ENCODE data around the gene ERI3. TPM values are rescaled to one million over a fixed set of nuclear protein-coding genes. Genes with fewer than 3 reads are reported as not detected.

Gene ERI3
- total RNA-seq, 1 donor from 2014 or later: 39.3 TPM

- intact Hi-C loops (cut with DNase I): no loop called here
- Histone ChIP-seq H3K4me3 (no peak overlapping the region), H3K9me3 (no peaks in the 10 kb centered on the region), H3K27me3 (no peaks in the 10 kb centered on the region), H3K27ac (no peak overlapping the region), H3K4me1 (no peaks in the 10 kb centered on the region), H3K36me3 (peaks cover 0 to 5% of the 10 kb centered on the region in 2 donors)
- TF ChIP-seq POLR2AphosphoS5 (IDR thresholded peaks at IDR 0.05; ENCODE audit: insufficient read depth in 1 of 2, low read depth in 1 of 2) (no peak), POLR2A (IDR thresholded peaks at IDR 0.05) (no peak), CTCF (IDR thresholded peaks at IDR 0.05) (no peak)
- DNase-seq (ENCODE audit: extremely low spot score in 2 of 2): no peak
Observed at GRCh38 chr1:44250068-44250781, 104.8 kb downstream of the ERI3 start.

- no peaks in the 10 kb centered on the region for H3K27me3 ChIP-seq
- H3K9me3 ChIP-seq: no peaks in the 10 kb centered on the region
- intact Hi-C loops (cut with DNase I): no loop called here
- no peak for DNase-seq (ENCODE audit: extremely low spot score in 2 of 2)
- no peak overlapping the region for H3K27ac ChIP-seq
- TF ChIP-seq POLR2AphosphoS5 (IDR thresholded peaks at IDR 0.05; ENCODE audit: insufficient read depth in 1 of 2, low read depth in 1 of 2) (no peak), CTCF (IDR thresholded peaks at IDR 0.05) (no peak), POLR2A (IDR thresholded peaks at IDR 0.05) (no peak)
- H3K4me1 ChIP-seq: no peaks in the 10 kb centered on the region
- peaks cover 0 to 5% of the 10 kb centered on the region in 2 donors for H3K36me3 ChIP-seq
- H3K4me3 ChIP-seq: no peak overlapping the region
Observed at GRCh38 chr1:44249543-44249942, 105.5 kb downstream of the ERI3 start.

DNA sequence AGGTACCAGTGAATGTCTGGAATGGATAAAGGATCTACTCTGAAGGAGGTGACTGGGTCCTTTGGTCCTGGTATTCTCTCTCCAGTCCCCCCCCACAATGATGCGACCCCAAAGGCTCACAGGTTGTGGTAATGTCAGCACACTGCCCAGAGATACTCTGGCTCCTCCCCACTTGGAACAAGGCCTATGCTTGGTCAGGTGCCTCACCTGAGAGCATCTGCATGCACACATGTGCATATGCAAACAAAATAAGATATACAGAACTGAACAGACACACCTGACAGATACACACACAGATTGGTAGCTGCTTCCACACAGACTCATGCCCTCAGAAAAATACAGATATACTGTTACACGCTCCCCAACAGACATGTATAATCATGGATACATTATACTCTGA is 108.3 kb downstream of the ERI3 start:
- H3K4me3 ChIP-seq: no peak overlapping the region
- intact Hi-C loops (cut with DNase I): no loop called here
- no peaks in the 10 kb centered on the region for H3K9me3 ChIP-seq
- TF ChIP-seq POLR2A (IDR thresholded peaks at IDR 0.05): no peak
- TF ChIP-seq CTCF (IDR thresholded peaks at IDR 0.05): no peak
- TF ChIP-seq POLR2AphosphoS5 (IDR thresholded peaks at IDR 0.05; ENCODE audit: insufficient read depth in 1 of 2, low read depth in 1 of 2): no peak
- no peaks in the 10 kb centered on the region for H3K4me1 ChIP-seq
- no peak for DNase-seq (ENCODE audit: extremely low spot score in 2 of 2)
- H3K27ac ChIP-seq: no peak overlapping the region
- H3K27me3 ChIP-seq: no peaks in the 10 kb centered on the region
- H3K36me3 ChIP-seq: peaks cover 0 to 5% of the 10 kb centered on the region in 2 donors

- H3K27me3 ChIP-seq: no peaks in the 10 kb centered on the region
- intact Hi-C loops (cut with DNase I): no loop called here
- H3K4me1 ChIP-seq: peaks cover 12% of the 10 kb centered on the region
- H3K4me3 ChIP-seq: no peak overlapping the region
- TF ChIP-seq POLR2AphosphoS5 (IDR thresholded peaks at IDR 0.05; ENCODE audit: insufficient read depth in 1 of 2, low read depth in 1 of 2): no peak
- TF ChIP-seq CTCF (IDR thresholded peaks at IDR 0.05): no peak
- TF ChIP-seq POLR2A (IDR thresholded peaks at IDR 0.05): no peak
- peaks cover 0 to 5% of the 10 kb centered on the region in 2 donors for H3K36me3 ChIP-seq
- no peak overlapping the region for H3K27ac ChIP-seq
- no peaks in the 10 kb centered on the region for H3K9me3 ChIP-seq
- DNase-seq (ENCODE audit: extremely low spot score in 2 of 2): no peak
Observed at GRCh38 chr1:44244986-44245385, 110.1 kb downstream of the ERI3 start.

DNA sequence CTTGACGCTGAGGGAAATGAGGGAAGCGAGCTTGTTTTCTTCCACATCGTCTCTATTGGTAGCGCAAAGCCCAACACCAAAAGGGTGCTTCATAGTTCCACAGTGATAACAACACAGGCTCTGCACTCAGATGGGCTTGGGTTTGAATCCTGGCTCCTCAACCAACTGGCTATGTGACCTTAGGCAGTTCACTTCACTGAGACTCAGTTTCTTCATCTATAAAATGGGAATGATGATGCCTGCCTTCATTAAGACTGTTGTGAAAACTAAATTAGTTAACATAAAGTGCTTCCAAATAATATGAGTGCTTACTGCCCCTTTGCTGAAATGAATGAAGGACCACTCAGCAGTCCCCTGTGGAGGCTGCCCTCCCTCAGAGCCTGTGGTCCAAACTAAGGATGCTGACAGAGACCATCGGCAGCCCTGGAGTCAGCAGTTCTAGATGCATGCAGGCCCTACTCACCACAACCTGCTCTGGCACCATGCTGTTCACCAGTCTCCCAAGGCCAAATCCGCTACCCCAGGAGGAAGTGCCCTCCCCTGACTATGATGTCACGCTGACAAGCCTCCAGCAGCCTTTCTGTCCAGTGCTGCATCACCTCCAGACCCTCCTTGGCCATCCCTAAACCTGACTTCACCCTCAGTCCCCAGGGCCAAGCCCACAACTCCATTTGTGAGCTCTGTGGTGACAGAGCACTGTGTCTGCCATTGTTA is 111.1 kb downstream of the ERI3 start:
- no peaks in the 10 kb centered on the region for H3K27me3 ChIP-seq
- H3K36me3 ChIP-seq: peaks cover 0 to 5% of the 10 kb centered on the region in 2 donors
- H3K4me3 ChIP-seq: no peak overlapping the region
- TF ChIP-seq POLR2A (IDR thresholded peaks at IDR 0.05): no peak
- no peak for TF ChIP-seq POLR2AphosphoS5 (IDR thresholded peaks at IDR 0.05; ENCODE audit: insufficient read depth in 1 of 2, low read depth in 1 of 2)
- no peak for TF ChIP-seq CTCF (IDR thresholded peaks at IDR 0.05)
- intact Hi-C loops (cut with DNase I): no loop called here
- DNase-seq (ENCODE audit: extremely low spot score in 2 of 2): no peak
- H3K4me1 ChIP-seq: peaks cover 23% of the 10 kb centered on the region
- no peaks in the 10 kb centered on the region for H3K9me3 ChIP-seq
- no peak overlapping the region for H3K27ac ChIP-seq

Data from vagina (tissue), 2 donors.